ENCODE results near the gene CASTOR1.

The CASTOR1 gene

GRCh38 chr22:30244066-30244465 is 45.2 kb downstream of the CASTOR1 start:
- DNase-seq = no peak

DNA sequence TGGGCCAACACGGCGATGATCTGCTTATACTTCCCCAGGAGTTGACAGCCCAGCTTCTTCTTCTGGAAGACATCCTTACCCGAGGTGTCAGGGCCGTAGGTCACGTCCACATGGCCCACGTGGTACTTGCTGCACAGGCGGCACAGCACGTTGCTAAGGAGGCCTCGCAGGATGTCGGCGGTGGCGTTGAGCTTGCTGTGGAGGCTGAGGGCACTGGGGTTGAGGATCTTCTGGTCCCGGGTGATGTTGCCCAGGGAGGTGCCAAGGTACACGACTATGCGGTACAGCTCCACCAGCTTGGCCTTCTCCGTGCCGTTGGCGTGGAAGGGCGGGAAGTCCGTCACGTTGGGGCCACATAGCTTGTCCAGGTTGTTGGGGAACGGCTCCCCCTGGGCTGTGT is 45.6 kb downstream of the CASTOR1 start:
- no peak for DNase-seq

GRCh38 chr22:30241576-30242371 is 47.5 kb downstream of the CASTOR1 start:
- DNase-seq = no peak

GRCh38 chr22:30240541-30241417 is 48.5 kb downstream of the CASTOR1 start:
- no peak for DNase-seq

DNA sequence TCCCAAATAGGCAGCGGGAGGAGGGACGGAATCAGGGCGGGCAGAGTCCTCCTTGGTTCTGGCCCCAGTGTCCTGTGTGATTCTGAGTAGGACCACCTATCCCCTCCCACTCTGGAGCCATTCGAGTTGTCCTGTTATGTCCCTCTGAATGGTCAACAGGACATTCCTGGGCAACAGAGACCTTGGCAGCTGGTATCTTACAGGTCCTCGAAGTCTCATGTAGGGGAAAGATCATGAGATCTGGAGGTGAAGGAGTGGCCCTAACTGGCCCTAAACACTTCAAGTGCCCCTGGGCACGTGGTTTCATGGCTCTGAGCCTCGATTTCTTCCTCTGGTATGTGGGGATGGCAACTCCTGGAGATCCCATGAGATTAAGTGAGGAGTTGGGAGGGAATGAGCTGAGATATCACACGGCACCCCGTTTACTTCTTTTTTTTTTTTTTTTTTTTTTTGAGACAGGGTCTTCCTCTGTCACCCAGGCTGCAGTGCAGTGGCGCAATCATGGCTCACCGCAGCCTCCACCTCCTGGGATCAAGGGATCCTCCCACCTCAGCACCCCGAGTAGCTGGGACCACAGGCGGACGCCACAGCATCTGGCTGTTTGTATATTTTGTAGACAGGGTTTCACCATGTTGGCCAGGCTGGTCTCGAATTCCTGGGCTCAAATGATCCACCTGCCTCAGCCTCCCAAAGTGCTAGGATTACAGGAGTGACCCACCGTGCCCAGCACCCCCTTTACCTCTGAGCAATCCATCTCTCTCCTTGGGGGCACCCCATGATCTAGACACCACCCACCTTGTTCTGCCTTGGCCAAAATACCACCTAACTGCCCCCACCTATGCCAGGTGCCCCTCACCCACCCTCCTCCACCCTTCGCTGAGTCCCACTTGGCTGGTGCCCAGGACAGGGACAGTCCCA is 49.6 kb downstream of the CASTOR1 start:
- no peak for DNase-seq

- DNase-seq = no peak
Observed at GRCh38 chr22:30238661-30239487, 50.4 kb downstream of the CASTOR1 start.

DNA sequence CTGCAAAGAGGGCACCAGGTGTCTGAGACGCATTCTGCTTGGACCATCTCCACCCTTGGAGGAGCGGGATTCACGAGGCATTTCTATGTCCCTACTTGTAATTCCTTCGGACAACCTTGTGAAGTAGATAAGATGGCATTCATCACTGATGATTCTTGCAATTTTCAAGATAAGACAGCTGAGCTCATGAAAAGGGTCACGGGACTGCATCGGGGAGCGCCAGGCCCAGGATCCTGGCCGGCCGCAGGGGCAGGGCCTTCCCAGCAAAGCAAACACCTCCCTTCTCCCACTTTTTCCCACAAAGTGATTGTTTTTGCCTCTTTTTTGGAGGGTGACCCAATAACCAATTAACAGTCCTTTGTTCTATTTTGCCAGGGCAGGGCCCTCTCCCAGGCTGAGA is 51.2 kb downstream of the CASTOR1 start:
- no peak for DNase-seq

GRCh38 chr22:30236875-30237274 is 52.4 kb downstream of the CASTOR1 start:
- DNase-seq = no peak

DNA sequence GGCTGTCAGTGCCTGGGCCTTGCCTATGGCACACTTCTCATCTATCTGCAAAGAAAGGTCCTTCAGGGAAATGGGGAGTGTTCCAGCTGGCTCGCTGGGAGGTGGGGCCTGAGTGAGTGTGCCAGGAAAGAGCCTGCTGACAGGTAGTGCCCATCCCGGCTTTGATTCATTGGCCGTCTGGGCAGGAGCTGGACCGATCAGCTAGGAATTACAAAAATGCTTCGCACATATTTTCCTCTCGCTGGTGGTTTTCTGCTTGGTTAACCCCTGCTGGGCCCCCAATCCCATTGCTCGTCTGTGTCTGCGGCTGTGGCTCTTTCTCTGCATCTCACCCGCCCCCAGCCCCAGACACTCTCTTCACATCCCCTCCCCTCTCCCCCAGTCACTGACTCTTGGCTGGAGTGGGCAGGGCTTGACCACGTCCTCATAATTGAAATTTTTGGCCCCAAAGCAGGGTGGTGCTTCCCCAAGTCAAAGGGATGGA is 53.6 kb downstream of the CASTOR1 start:
- no peak for DNase-seq
